Epithelial cell of prostate (primary cell): Measurements from ENCODE around the gene SRPK2.

ENCODE experiments used
- DNase-seq: peaks from one replicate; pipeline ENCODE4 v3.0.0-alpha.2; 2011; ENCODE audit warnings: low read depth, low spot score
- H3K27ac ChIP-seq: fragments of 450-650 bp; 2 replicates; pipeline ENCODE4 v1.5.1; 2017; ENCODE audit warnings: mild to moderate bottlenecking

Gene SRPK2

DNA sequence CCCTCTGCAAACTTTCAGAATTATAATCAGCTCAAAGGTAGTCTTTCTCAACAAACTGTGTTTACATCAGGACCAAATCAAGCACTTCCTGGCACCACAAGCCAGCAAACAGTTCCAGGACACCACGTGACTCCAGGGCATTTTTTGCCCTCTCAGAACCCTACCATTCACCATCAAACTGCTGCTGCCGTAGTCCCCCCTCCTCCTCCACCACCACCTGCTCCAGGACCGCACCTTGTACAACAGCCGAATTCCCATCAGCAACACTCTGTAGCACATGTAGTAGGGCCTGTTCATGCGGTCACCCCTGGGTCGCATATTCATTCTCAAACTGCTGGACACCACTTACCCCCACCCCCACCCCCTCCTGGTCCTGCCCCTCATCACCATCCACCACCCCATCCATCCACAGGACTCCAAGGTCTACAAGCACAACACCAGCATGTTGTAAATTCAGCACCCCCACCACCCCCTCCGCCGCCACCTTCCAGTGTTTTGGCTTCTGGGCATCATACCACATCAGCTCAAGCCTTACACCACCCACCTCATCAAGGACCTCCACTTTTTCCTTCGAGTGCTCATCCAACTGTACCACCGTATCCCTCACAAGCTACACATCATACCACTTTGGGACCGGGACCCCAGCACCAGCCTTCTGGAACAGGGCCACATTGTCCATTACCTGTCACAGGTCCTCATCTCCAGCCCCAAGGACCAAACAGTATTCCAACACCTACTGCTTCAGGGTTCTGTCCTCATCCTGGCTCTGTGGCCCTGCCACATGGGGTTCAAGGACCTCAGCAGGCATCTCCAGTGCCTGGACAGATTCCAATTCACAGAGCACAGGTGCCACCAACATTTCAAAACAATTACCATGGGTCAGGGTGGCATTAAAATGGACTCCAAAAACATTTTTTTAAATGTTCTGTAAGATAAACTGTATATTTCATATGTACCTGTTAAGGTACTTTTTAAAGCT is 276.0 kb downstream of the SRPK2 start:
- DNase-seq = no peak
- H3K27ac ChIP-seq = no peak overlapping the region

DNA sequence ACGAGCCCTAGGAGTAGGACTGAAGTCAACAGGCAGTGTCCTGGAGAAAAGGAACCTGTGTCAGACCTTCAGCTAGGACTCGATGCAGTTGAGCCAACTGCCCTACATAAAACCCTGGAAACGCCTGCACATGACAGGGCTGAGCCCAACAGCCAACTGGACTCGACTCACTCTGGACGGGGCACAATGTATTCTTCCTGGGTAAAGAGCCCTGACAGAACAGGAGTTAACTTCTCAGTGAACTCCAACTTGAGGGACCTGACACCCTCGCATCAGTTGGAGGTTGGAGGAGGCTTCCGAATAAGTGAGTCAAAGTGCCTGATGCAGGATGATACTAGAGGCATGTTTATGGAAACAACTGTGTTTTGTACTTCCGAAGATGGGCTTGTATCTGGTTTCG is 281.3 kb downstream of the SRPK2 start:
- no peak for DNase-seq

DNA sequence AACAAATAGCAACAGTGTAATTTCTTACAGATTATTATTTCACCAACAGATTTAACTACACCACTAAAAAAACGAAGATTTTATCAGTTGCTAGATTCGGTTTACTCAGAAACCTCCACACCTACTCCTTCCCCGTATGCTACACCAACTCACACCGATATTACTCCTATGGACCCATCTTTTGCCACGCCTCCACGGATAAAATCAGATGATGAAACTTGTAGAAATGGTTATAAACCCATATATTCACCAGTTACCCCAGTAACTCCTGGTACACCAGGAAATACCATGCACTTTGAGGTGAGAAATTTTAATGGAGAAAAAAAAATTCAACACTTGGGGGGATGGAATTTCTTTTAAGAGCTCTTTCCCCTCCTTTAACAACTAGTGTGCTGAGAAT is 282.2 kb downstream of the SRPK2 start:
- peak overlapping the region; percentile 40 for H3K27ac ChIP-seq
- no peak for DNase-seq

More for the DNA sequence above, 281.3 kb downstream of the SRPK2 start:
- H3K27ac ChIP-seq = peak overlapping the region; percentile 40

DNA sequence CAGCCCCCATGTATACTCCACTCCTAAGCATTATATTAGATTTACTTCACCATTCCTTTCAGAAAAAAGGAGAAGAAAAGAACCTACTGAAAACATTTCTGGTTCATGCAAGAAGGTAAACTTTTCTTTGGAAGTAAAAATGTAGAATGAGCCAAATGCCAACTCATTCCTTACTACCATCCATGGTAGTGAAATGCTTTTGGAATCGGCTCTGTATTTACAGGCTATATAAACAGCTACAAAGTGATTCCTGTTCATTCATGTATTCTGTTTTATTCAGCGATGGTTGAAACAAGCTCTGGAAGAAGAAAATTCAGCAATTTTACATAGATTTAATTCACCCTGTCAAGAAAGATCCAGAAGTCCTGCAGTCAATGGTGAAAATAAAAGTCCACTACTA is 283.1 kb downstream of the SRPK2 start:
- no peak for DNase-seq
- H3K27ac ChIP-seq = peak overlapping the region; percentile 40

DNA sequence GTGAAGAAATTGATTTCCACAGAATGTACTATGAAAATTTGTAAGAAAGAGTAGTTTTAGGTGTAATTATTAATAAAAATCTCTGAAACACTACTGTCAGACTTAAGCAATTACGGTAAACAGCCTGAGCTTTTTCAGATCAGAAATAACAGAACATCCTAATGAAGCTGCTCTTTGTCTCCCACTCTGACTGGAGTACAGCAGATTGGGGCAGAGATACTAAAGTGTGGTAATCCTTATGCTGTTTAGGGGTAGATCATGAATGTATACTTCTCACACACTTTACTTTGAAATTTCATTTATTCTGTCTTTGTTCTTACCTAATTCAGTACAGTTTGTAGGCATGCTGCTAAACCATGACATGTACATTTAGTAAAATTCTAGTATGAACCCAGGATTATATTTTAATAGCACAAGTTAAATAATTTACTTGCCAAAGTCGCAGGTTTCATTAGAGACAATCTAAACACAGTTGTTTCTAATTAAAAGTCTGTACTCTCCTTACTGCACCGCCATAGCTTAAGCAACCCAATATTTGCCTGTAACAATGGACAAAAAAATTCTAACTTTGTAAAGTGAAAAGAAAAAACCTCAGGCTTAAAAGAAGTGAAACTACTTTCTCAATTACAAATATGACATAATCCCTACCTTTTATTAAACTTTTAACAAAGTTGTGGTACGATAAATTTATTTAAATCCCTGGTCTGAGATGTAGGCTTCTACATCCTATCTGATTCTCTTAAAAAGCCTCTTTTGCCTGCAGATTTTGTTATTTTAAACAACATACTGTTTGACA is 286.0 kb downstream of the SRPK2 start:
- DNase-seq = no peak
- no peak overlapping the region for H3K27ac ChIP-seq

DNA sequence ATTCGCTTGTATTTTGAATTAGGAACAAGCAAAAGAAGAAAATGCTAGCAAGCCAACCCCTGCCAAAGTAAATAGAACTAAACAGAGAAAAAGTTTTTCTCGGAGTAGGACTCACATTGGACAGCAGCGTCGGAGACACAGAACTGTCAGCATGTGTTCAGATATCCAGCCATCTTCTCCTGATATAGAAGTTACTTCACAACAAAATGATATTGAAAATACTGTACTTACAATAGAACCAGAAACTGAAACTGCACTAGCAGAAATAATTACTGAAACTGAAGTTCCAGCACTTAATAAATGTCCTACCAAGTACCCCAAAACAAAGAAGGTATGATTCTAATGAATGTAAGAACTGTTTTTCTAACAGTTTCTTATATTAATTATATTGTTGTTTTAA is 286.9 kb downstream of the SRPK2 start:
- DNase-seq = no peak
- H3K27ac ChIP-seq = no peak overlapping the region

DNA sequence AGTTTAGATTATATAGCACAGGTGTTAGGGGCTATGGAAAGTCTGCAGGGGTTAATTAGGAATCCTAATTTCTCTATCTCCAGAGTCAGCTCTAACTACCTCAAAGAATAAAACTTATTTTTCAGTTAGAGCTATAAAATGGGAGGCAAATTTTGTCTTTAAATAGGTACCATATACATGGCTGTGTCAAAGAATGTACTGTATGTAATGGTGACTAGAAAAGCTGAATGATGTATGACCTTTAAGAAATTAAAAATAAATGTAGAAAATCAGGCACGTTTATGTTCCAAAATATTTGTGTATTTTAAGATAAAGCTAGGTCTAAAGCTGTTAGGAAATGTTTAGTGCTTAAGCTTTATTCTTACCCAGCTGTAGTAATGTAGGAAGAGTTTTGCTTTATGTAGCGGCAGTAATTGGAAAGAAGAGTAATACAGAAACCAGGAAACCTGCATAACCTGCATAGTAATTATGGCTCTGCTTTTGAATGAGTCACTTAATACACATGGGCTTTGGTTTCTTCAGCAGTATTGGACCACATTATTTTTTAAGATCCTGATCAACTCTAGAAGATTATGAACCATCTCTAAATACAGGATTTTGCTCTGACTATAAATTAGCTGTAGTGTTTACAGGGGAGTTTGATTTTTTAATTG is 289.7 kb downstream of the SRPK2 start:
- peak overlapping the region; percentile 73 for H3K27ac ChIP-seq
- DNase-seq = peak; percentile 41

DNA sequence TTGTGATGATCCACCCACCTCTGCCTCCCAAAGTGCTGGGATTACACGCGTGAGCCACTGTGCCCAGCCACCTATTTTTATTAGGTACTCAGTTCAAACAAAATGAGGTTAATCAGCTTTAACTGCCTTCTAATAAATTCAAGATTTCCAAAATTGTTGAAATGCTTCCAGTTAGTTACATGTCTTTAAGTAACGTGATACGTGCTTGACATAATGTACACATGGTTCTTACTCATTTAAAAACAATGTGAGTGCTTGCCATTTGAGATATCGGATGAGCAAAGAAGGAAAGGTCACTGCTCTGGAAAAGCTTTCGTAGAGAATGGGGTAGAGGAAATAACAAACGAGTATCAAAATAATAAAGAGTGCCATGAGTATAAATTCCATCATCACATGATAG is 291.1 kb downstream of the SRPK2 start:
- peak; percentile 54 for DNase-seq
- peak overlapping the region; percentile 73 for H3K27ac ChIP-seq

DNA sequence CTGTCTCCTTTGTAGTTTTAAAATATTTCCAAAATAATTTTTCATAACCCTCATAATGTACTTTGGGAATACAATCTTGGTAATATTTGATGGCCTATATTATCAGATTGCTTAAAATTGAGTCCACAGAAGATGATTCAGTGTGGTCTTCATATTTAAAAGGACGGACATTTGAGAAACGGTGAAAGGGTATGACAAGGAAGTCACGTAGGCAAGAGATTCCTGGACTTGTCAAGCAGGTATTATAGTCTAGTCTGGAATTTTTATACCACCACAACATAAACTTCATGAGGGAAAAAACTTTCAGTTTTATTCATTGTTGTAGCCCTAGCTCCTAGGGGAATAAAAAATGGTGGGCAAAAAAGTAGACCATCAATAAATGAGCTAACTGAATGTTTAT is 292.4 kb downstream of the SRPK2 start:
- peak; percentile 27 for DNase-seq
- H3K27ac ChIP-seq = peak overlapping the region; percentile 73

DNA sequence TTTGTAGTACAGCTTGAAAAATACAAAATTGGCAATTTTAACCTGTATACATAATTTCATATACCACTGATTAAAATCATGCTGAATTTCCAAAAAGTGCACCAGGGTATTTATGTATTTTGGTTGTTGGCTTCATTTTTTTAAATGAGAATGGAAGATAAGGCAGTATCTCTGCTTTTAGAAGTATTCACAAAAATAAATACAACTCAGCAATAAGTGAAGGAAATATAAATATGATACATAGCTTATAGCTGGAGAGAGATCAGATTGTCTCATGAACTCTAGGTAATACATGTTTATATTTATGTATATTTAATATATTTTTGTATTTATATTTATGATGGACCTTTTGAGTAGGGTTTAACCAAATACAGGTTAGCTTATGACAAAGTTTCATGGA is 293.8 kb downstream of the SRPK2 start:
- DNase-seq = no peak
- H3K27ac ChIP-seq = peak overlapping the region; percentile 73

DNA sequence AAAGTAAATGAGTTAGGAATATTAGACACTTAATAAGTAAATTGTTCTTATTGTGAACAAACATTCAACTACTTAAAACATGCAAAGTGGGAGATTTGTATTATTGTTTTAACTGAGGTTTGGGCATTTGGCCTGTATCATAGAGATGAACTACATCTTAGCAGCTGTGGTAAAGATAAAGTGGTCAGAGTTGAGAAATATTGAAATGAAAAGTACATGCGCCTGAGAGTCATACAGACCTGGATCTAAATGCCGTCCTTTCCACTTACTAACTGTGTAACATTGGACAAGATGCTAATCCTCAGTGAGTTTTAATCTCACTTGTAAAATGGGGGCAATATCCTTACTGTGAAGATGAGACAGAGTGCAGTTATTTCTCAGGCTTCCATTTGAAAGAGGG is 300.3 kb downstream of the SRPK2 start:
- DNase-seq = no peak
- H3K27ac ChIP-seq = no peak overlapping the region

DNA sequence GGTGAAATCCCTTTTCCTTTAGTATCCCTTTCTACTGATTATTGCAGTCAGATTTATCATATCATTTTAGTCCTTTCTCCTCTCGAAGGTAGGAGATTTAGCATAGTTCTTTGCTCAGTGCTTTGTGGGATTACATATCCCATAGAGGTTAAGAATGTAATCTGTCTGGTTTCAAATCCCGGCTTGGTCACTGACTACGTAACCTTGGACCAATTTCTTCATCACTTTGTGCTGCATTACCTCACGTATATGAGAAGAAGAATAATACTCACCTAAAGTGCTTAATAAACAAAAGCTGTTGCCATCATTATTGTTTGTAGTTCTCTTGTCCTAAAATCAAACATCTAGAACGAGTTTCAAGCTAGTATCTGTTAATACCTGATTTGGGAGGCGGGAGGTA is 300.7 kb downstream of the SRPK2 start:
- no peak for DNase-seq
- H3K27ac ChIP-seq = no peak overlapping the region

DNA sequence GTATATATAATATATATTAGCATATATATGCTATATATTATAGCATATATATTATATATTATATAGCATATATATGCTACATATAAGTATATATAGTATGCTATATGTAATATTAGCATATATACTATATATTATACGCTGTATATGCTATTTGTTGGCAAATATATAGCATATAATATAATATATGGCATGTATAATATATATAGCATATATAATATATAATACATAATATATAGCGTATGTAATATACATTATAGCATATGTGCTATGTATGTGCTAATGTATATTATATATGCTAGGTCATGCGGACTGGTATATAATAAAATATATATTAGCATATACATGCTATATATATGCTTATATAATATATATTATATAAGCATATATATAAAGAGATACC is 301.9 kb downstream of the SRPK2 start:
- DNase-seq = no peak
- no peak overlapping the region for H3K27ac ChIP-seq

DNA sequence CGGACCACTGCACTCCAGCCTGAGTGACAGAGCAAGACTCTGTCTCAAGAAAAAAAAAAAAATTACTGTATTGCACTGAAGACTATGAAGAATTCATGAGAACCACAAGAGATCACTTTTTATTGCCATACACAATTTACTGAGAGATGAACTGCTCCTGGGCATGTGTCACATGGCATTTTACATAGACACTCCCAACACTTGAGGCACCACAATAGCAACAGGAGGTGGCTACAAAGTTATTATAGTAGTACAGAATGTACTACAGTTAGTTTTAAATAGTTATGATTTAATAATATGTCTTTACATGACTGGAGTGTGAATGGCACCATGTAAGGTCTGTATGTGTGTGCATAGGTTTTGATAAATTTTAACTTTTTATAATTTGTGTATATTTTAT is 304.1 kb downstream of the SRPK2 start:
- H3K27ac ChIP-seq = no peak overlapping the region
- no peak for DNase-seq

DNA sequence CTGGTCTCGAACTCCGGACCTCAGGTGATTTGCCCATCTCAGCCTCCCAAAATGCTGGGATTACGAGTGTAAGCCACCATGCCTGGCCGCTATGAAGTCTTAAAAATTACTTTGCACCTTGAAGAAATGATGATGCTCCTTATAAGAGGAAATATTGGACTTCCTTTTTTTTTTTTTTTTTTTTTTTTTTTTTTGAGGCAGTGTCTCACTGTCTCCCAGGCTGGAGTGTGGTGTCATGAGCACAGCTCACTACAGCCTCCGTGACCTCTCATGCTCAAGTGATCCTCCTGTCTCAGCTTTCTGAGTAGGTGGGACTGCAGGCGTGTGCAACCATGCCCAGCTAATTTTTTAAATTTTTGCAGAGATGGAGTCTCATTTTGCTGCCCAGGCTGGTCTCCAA is 309.4 kb downstream of the SRPK2 start:
- DNase-seq = no peak
- H3K27ac ChIP-seq = no peak overlapping the region

DNA sequence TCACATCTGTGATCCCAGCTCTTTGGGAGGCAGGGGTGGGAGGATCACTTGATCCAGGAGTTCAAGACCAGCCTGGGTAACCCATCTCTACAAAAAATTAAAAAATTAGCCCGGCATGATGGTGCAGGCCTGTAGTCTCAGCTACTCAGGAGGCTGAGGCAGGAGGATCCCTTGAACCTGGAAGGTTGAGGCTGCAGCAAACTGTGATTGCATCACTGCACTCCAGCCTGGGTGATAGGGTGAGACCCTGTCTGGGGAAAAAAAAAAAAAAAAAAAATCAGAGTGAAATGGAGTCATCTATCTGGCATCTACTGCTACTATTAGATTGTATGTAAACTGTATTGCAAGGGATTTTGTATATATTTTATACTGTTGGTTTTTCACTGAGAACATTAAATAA is 315.6 kb downstream of the SRPK2 start:
- DNase-seq = no peak
- no peak overlapping the region for H3K27ac ChIP-seq

DNA sequence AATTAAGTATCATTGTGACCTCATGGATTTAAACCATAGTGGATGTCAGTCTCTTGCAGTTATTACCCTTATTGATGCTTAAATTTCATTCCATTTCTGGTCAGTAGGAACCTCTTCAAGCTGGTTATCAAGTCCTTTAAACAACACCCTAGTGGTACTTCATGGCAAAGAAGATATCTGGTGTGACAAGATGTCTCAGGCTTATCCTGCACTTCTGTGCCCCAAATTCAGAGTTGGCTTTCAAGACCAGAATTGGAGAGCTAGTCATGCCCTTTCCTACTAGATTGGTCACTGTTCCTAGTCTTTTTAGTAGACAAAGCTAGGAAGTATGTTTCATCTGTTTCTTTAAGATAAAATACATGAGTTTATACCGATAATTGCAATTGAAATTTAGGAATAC is 319.8 kb downstream of the SRPK2 start:
- no peak overlapping the region for H3K27ac ChIP-seq
- DNase-seq = no peak

DNA sequence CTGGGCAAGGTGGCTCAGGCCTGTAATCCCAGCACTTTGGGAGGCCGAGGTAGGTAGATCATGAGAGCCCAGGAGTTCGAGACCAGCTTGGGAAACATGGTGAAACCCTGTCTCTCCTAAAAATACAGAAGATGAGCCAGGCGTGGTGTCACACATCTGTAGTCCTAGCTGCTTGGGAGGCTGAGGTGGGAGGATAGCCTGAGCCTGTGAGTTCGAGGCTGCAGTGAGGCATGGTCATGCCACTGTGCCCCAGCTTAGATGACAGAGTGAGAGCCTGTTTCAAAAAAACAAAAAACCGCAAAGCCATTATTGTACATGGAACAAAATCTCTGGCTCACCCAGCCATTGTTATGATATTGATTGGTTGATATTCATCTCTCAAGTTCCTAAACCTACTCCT is 321.0 kb downstream of the SRPK2 start:
- no peak for DNase-seq
- H3K27ac ChIP-seq = no peak overlapping the region
